Measurements from ENCODE around the gene ARIH2.
"Not testable (repeated sequence)": the region's sequence is repeated elsewhere in the genome, so short reads cannot be mapped to it uniquely, and the experiment has no call there.

ARIH2 gene

DNA sequence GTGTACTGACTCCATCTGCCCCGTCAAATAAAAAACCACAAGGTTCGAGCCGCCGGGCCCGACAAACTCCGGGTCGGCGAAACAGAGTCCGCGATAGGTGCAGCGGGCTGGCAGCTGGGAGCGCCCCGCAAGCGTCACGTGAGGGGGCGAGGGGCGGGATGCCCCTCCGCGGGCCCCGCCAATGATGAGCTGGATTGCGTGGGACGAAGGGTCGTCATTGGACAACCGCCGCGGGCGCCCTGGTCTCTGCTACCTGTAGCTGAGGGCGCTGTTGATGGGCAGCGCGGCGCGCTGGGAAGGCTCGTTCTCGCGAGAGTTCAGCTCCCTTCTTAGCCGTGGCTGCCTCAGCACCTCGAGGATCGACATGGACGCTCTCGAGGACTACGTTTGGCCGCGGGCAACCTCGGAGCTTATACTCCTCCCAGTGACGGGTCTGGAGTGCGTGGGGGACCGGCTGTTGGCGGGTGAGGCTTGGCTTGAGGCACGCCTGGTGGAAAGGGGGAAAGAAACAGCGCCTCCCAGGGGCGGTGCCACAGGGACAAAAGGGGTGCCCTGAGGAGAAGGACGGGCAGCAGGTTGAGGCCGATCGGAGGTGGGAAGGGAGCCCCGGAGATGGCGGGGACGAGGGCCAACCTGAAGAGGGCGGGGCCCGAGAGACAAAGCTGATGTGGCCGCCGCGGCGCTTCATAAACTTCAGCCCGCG, 88.6 kb downstream of the ARIH2 start, which contains the start of gene WDR6:
TSS of gene WDR6 (plus strand) at position 324 of the 703 bp plus-strand sequence. CDS start at position 365, 41 bp downstream.
- Histone ChIP-seq H3K36me3 (replicated peaks; ENCODE audit: low read depth, low read length) (peaks cover 12% of the 10 kb centered on the region), H3K27ac (ENCODE audit: low read length) (peak within 1 kb of the TSS; percentile 79), H4K20me1 (ENCODE audit: insufficient read depth, low read length) (peaks cover 28% of the 10 kb centered on the region)

DNA sequence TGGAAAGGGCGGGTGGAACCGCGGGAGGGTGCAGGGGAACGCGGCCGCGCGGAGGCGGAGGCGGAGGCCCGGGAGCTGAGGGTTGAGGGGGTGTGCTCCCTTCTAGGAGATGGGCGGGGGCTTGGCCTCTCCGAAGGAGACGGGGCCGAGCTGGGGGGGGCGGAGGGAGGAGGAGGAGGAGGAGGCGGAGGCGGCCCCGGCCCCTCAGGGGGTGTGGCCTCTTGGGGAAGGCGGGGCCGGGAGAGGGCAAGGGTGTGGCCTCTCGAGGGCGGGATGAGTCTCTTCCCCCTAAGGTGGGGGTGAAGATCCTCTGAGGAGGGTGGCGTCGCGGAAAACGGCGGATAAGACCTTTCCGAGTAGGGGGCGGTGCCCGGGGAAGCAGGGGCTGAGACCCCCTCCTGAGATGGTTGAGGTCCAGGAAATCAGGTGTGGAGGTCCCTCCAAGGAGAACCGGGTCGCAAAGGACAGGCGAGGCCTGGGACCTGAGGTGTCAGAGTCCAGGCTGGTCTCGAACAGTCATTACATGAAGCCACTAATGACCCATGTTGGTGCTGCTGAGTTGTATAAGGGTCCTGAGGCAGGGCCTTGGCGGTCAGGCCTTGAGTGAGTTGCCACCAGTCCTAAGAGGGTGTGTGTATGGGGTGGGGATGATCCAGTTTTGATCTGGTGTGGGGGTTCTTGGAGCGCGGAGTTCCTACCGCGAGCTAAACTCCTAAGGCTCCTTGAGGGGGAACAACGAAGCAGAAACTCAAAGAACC, 89.3 kb downstream of the ARIH2 start:
- Histone ChIP-seq H3K4me3 (ENCODE audit: low read length) (peak overlapping the region; percentile 84), H3K4me2 (ENCODE audit: low read length) (peak overlapping the region; percentile 91), H3K9me3 (ENCODE audit: insufficient read depth, low read length) (no peaks in the 10 kb centered on the region), H3K79me2 (ENCODE audit: low read length) (peaks cover 55% of the 10 kb centered on the region), H3K27ac (ENCODE audit: low read length) (peak overlapping the region; percentile 79), H3K36me3 (replicated peaks; ENCODE audit: low read depth, low read length) (peaks cover 19% of the 10 kb centered on the region), H2AFZ (ENCODE audit: low read depth, low read length) (no peak overlapping the region; the same call in 1 of the 2 replicates), H3K27me3 (ENCODE audit: low read depth, low read length) (no peaks in the 10 kb centered on the region), H3K4me1 (ENCODE audit: low read length) (peaks cover 14% of the 10 kb centered on the region), H3K9ac (ENCODE audit: low read length) (peak overlapping the region; percentile 95), H4K20me1 (ENCODE audit: insufficient read depth, low read length) (peaks cover 34% of the 10 kb centered on the region)
- TF ChIP-seq, protein P1, sequence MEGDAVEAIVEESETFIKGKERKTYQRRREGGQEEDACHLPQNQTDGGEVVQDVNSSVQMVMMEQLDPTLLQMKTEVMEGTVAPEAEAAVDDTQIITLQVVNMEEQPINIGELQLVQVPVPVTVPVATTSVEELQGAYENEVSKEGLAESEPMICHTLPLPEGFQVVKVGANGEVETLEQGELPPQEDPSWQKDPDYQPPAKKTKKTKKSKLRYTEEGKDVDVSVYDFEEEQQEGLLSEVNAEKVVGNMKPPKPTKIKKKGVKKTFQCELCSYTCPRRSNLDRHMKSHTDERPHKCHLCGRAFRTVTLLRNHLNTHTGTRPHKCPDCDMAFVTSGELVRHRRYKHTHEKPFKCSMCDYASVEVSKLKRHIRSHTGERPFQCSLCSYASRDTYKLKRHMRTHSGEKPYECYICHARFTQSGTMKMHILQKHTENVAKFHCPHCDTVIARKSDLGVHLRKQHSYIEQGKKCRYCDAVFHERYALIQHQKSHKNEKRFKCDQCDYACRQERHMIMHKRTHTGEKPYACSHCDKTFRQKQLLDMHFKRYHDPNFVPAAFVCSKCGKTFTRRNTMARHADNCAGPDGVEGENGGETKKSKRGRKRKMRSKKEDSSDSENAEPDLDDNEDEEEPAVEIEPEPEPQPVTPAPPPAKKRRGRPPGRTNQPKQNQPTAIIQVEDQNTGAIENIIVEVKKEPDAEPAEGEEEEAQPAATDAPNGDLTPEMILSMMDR (IDR thresholded peaks at IDR 0.05; ENCODE audit: low read depth, low read length), result no peak
- TF ChIP-seq EZH2phosphoT487 (IDR thresholded peaks at IDR 0.05; ENCODE audit: low read depth), result no peak

More for the DNA sequence above, 88.6 kb downstream of the ARIH2 start, which contains the start of gene WDR6:
- peak within 1 kb of the TSS; percentile 91 for H3K4me2 ChIP-seq (ENCODE audit: low read length)
- no peaks in the 10 kb centered on the region for H3K9me3 ChIP-seq (ENCODE audit: insufficient read depth, low read length)
- H3K4me1 ChIP-seq (ENCODE audit: low read length), result peaks cover 14% of the 10 kb centered on the region
- H2AFZ ChIP-seq (ENCODE audit: low read depth, low read length), result no peak within 1 kb of the TSS; the same call in 1 of the 2 replicates
- TF ChIP-seq EZH2phosphoT487 (IDR thresholded peaks at IDR 0.05; ENCODE audit: low read depth), result no peak
- TF ChIP-seq, protein P1 (IDR thresholded peaks at IDR 0.05; ENCODE audit: low read depth, low read length), result peak; percentile 63
- no peaks in the 10 kb centered on the region for H3K27me3 ChIP-seq (ENCODE audit: low read depth, low read length)
- H3K9ac ChIP-seq (ENCODE audit: low read length), result peak within 1 kb of the TSS; percentile 95
- peak within 1 kb of the TSS; percentile 84 for H3K4me3 ChIP-seq (ENCODE audit: low read length)
- peaks cover 48% of the 10 kb centered on the region for H3K79me2 ChIP-seq (ENCODE audit: low read length)

DNA sequence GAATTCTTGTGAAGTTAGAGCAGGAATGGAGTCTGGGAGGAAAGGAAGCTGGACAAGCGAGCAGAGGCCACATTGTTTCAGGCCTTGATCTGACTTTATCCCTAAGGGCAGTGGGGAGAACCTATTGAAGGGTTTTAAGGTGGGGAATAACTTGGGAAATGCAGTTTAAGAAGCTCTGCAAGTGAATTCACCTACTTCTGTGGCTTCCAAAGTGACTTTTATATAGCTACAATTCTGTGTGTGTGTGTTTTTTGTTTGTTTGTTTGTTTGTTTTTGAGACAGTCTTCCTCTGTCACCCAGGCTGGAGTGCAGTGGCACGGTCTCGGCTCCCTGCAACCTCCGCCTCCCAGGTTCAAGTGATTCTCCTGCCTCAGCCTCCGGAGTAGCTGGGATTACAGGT, 90.0 kb downstream of the ARIH2 start:
- H3K9ac ChIP-seq (ENCODE audit: low read length); H3K9me3 ChIP-seq (ENCODE audit: insufficient read depth, low read length); H3K27me3 ChIP-seq (ENCODE audit: low read depth, low read length); H3K27ac ChIP-seq (ENCODE audit: low read length); H2AFZ ChIP-seq (ENCODE audit: low read depth, low read length): not testable (repeated sequence)
- H3K4me3 ChIP-seq (ENCODE audit: low read length), result peak overlapping the region; percentile 84
- peaks cover 62% of the 10 kb centered on the region for H3K79me2 ChIP-seq (ENCODE audit: low read length)
- peaks cover 41% of the 10 kb centered on the region for H4K20me1 ChIP-seq (ENCODE audit: insufficient read depth, low read length)
- peaks cover 22% of the 10 kb centered on the region for H3K36me3 ChIP-seq (replicated peaks; ENCODE audit: low read depth, low read length)
- peak overlapping the region; percentile 91 for H3K4me2 ChIP-seq (ENCODE audit: low read length)
- H3K4me1 ChIP-seq (ENCODE audit: low read length), result peaks cover 14% of the 10 kb centered on the region

DNA sequence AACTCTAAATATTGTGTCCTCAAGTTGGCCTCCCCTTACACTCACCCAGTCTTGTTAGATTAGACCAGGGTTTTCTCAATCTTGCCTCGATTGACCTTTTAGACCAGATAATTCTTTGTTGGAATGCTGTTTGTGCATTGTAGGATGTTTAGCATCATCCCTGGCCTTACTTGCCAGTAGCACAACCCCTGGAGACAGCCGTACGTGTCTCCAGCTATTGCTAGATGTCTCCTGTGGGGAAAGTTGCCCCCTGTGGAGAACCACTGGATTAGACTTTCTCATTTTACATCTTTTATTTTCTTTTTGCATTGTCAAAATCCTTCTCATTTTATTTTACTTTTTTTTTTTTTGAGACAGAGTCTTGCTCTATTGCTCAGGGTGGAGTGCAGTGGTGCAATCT, 90.8 kb downstream of the ARIH2 start:
- H2AFZ ChIP-seq (ENCODE audit: low read depth, low read length), result no peak overlapping the region
- no peaks in the 10 kb centered on the region for H3K9me3 ChIP-seq (ENCODE audit: insufficient read depth, low read length)
- H3K27me3 ChIP-seq (ENCODE audit: low read depth, low read length), result no peaks in the 10 kb centered on the region
- TF ChIP-seq, protein P1 (IDR thresholded peaks at IDR 0.05; ENCODE audit: low read depth, low read length), result no peak
- no peak for TF ChIP-seq EZH2phosphoT487 (IDR thresholded peaks at IDR 0.05; ENCODE audit: low read depth)
- H3K79me2 ChIP-seq (ENCODE audit: low read length), result peaks cover 62% of the 10 kb centered on the region
- H3K9ac ChIP-seq (ENCODE audit: low read length), result no peak overlapping the region
- H3K4me1 ChIP-seq (ENCODE audit: low read length), result peaks cover 14% of the 10 kb centered on the region
- H3K4me3 ChIP-seq (ENCODE audit: low read length), result no peak overlapping the region
- no peak overlapping the region for H3K27ac ChIP-seq (ENCODE audit: low read length)
- no peak overlapping the region for H3K4me2 ChIP-seq (ENCODE audit: low read length)
- peaks cover 46% of the 10 kb centered on the region for H4K20me1 ChIP-seq (ENCODE audit: insufficient read depth, low read length)
- H3K36me3 ChIP-seq (replicated peaks; ENCODE audit: low read depth, low read length), result peaks cover 28% of the 10 kb centered on the region
